HG03045 (cell line): ENCODE measurements around the gene RAPGEF5.

Experiments
- ATAC-seq: cut with Tn5 transposase; IDR thresholded peaks from one replicate; pipeline ENCODE4 v1.9.1; 2021; ENCODE audit warnings: mild to moderate bottlenecking, moderate library complexity; ENCODE audit not compliant: unreplicated experiment

RAPGEF5 gene

DNA sequence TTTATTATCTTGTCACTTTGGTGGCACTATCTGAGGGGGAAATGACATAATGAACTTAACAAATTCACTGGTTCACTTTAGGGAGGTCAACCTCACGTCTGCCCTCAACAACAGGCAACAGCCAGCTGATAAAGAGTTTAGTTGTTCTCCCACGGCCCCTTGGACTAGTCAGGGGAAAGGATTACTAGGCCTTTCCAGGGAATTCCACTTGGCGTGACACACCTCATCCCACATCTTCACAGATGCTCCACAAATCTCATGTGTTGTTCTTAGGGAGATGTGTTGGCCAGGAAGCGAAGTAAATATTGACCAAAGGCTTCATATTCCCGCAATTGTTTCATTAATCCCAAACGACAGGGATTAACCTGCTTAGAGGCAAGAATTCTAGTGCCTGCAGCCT is 227.8 kb downstream of the RAPGEF5 start:
- no peak for ATAC-seq

- ATAC-seq = no peak
Observed at GRCh38 chr7:22128528-22128920, 228.4 kb downstream of the RAPGEF5 start.

- ATAC-seq = no peak
Observed at GRCh38 chr7:22127835-22128527, 229.0 kb downstream of the RAPGEF5 start.

DNA sequence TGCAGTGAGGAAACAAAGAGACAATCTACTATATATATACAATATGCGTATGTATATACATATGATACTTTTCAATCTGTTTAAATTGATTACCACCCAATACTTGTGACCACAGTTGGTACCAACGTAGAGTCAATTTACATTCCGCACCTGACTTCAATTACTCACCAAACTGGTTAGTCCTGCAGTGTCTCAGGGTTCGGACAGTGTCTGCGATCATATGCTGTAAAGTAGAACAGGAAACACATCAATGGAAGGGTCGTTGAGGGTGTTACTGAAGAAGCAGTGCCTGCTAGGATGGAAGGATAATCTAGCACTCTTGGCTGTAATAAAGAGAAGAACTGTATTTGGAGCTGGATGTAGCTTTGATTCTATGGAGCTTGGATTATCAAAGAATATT is 231.5 kb downstream of the RAPGEF5 start:
- no peak for ATAC-seq

DNA sequence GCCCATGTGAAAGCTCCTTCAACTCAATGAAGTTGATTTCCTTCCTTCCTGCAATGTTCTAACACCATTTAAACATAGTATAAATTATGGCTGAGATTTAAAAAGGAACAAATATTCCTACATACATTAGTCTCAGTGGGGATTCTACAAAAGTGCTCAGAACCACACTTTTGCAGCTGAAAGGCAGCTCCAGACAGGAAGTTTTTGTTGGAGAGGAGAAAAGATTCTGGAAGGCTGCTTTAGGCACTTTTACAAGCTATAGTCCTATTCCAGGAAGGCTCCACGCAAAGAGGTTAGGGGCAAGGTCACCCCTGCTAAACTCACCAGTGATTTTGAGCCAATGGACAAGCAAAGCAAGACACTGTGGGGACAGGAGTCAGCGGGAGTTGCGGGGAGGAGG is 232.0 kb downstream of the RAPGEF5 start:
- ATAC-seq = no peak

- no peak for ATAC-seq
Observed at GRCh38 chr7:22123139-22123538, 233.8 kb downstream of the RAPGEF5 start.

GRCh38 chr7:22121702-22122474 is 235.1 kb downstream of the RAPGEF5 start:
- no peak for ATAC-seq

- no peak for ATAC-seq
Observed at GRCh38 chr7:22120391-22121053, 236.4 kb downstream of the RAPGEF5 start.

DNA sequence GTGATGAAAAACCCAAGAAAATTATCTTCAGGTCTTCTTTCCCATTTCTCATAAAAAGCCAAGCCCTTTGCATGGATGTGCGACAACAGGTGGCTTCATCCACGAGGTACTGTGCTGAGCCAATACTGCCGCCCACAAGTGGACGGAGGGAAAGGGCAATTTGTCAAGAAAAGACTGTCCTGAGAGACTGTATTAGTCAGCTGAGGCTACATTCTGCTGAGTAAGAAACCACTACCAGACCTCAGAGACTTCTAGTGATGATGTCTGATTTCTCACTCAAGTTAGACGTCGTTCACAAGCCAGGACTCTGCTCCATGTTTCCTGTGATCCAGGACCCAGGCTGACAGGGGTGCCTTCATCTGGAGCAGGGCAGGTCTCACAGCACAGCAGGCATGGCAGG is 239.7 kb downstream of the RAPGEF5 start:
- ATAC-seq = peak; percentile 42

DNA sequence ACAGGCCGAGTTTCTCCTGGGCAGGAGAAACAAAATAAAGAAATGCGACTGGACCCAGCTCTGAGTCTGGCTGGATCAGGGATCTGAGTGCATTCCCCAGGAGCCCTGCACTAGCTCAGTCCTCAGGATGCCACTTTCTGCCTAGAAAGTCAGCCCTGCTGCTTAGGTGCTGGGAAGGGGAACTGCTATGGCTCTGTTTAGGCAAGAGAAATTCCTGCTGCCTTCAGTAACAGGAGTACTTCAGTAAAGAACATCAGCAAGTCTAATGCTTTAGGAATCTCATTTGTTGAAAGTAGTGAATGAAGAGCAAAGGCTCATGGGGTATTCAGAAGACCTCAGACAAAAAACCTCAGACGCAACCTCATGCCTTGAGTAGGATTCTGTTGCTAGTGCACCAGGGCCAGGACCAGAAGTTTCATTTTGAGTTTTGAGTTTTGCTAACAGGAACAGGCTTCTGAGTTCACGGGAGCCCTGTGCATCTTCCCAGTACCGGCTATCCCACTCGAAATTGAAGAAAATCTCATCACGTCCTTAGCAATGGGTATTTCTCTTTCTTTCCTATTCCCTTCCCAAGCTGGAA is 240.4 kb downstream of the RAPGEF5 start:
- ATAC-seq = no peak

DNA sequence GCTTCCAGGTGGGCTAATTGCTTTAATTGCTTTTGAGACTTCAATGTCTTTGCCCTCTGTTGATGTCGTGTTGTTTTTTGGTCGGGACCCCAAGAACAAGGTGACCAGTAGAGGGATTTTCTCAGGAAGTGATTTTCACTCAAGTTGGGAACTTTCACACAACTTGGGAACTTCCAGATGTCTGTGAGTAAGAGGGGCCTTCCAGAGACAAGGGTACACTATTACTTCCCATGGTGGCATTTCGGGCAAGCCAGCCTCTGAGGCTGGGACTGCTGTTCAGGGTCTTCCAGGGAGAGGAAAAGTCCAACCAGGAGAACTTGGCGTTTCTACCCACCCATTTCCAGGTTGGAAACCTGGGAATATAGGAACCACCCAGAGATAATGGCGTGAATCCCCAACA is 241.3 kb downstream of the RAPGEF5 start:
- ATAC-seq = no peak

GRCh38 chr7:22114440-22114981 is 242.4 kb downstream of the RAPGEF5 start:
- ATAC-seq = no peak

- no peak for ATAC-seq
Observed at GRCh38 chr7:22113041-22113440, 243.9 kb downstream of the RAPGEF5 start.

DNA sequence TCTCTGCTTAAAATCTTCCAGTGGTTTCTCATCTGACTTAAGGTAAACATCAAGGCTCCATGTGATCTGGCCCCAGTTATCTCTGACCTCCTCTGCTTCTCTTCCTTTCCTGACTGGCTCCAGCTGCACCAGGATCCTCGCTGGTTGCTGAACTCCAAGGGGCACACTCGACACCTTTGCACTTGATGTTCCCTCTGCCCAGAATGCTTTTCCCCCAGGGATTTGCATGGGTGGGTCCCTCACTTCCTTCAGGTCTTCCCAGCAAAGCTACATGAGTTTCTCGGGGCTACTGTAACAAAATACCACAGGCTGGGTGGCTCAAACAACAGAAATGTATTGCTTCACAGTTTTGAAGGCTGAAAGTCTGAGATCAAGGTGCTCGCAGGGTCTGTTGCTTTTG is 245.3 kb downstream of the RAPGEF5 start:
- no peak for ATAC-seq

GRCh38 chr7:22110881-22111280 is 246.1 kb downstream of the RAPGEF5 start:
- no peak for ATAC-seq

DNA sequence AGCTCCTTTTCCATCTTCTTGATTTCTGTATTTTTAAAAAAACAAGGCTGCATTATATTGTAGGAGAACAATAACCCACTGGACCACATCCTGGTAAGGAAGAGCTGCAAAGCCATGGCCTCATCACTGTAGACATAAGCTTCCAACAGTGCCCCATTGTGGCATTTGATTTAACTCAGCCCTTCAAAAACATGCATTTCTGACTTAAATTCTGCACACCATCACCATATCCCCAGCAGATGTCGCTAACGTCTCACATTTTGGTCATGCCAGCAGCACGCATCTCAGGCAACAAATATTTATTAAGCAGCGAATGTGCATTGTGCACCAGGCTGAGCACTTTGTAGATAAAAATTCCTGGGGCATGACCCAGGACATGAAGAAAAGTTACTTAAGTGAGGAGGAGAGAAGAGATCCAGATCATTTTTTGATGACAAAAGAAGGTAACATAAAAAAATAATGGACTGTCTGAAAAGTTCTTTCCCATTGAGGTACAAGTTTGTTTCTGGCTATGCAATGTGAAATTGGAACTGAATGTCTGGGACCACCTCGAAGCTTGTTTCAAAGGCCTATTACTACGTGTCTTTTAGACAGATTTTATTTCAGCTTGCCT is 246.6 kb downstream of the RAPGEF5 start:
- ATAC-seq = peak; percentile 72

DNA sequence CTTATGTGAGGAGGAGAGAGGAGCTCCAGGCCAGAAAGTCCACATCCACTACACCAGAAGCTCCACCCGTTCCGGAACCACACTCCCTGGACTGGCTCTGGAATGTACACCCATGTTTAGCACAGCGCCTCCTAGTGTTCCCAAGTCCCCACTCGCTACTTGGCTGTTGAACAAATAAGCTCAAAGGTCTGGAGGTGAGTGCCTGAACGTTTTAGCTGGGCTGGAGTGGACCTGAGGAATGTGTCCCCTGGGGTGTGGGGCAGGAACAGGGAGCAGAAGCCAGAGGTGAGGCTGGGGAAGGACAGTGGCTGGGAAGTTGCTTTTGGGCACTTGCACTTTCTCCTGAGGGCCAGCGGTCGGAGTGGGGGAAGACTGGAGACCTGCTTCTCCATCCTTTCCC is 247.2 kb downstream of the RAPGEF5 start:
- no peak for ATAC-seq

DNA sequence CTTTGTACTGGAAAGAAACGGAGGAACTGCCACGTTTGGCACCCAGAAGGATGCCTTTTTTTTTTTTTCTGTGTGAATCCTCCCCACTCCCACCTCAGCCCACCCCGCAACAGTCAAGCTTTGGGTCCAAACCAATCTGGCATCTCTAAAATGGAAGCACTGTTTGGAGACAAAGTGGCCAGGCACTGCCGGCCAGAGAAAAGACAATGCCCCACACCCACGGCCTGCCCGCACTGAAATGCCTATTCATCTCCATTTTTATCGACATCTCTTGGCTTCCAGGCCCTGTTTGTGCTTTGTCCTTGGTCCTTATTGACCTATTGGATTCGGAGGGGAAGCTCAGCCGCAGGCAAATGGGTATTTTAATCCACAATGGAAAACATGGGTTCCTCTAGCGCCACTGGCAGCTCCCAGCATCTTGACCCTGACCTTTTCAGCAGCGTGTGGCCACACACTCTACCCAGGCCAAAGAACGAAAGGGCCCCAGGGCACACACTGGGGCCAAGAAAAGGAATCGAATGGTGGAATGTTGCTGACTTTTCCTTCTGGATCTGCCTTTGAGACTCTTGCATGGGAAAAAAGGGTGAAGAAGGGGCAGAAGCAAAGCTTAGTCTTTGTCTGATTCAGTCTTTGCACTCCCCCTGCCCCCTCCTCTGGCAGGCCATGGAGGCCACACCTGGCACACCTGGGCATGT is 248.7 kb downstream of the RAPGEF5 start:
- ATAC-seq = no peak

GRCh38 chr7:22105550-22105949 is 251.4 kb downstream of the RAPGEF5 start:
- no peak for ATAC-seq
